SK-N-SH treated with all-trans-retinoic acid at 6 μM for 48 hours (cell line): ENCODE data around the gene PRRC1.

Experiments
- ATAC-seq: fragments of 200-7000 bp; cut with Tn5 transposase; 3 replicates; pipeline ENCODE4 v1.9.1; 2020; ENCODE audit warnings: mild to moderate bottlenecking, moderate library complexity
- ARNTL ChIP-seq: fragments of 450-650 bp; formaldehyde crosslinking; IDR thresholded peaks from 2 replicates; pipeline ENCODE4 v1.5.0; 2020; ENCODE audit warnings: low read depth, mild to moderate bottlenecking, moderate library complexity, borderline replicate concordance
- BACH2 ChIP-seq: fragments of 250-450 bp; sonication (Bioruptor Pico); IDR thresholded peaks from 2 replicates; pipeline ENCODE4 v1.9.0; 2021; ENCODE audit warnings: mild to moderate bottlenecking, borderline replicate concordance
- CSDC2 ChIP-seq: fragments of 250-450 bp; sonication (Bioruptor Pico); IDR thresholded peaks from 2 replicates; pipeline ENCODE4 v1.5.0; 2020; ENCODE audit warnings: mild to moderate bottlenecking, moderate library complexity
- CSRNP3 ChIP-seq: fragments of 250-450 bp; sonication (Bioruptor Pico); IDR thresholded peaks from 2 replicates; pipeline ENCODE4 v1.5.1; 2021; ENCODE audit warnings: mild to moderate bottlenecking, moderate library complexity
- ESRRG ChIP-seq: fragments of 250-450 bp; sonication (Bioruptor Pico); IDR thresholded peaks from 2 replicates; pipeline ENCODE4 v1.6.1; 2021; ENCODE audit warnings: mild to moderate bottlenecking
- ISL1 ChIP-seq: fragments of 250-450 bp; sonication (Bioruptor Pico); IDR thresholded peaks from 2 replicates; pipeline ENCODE4 v2.1.2; 2022; ENCODE audit warnings: mild to moderate bottlenecking, moderate library complexity
- POU6F1 ChIP-seq: fragments of 250-450 bp; sonication (Bioruptor Pico); IDR thresholded peaks from 2 replicates; pipeline ENCODE4 v1.8.0; 2021; ENCODE audit warnings: low read depth, mild to moderate bottlenecking, moderate library complexity, borderline replicate concordance
- PPARA ChIP-seq: fragments of 250-450 bp; sonication (Bioruptor Pico); IDR thresholded peaks from 2 replicates; pipeline ENCODE4 v1.5.0; 2020; ENCODE audit warnings: mild to moderate bottlenecking, borderline replicate concordance
- RARB ChIP-seq: fragments of 250-450 bp; sonication (Bioruptor Pico); IDR thresholded peaks from 2 replicates; pipeline ENCODE4 v1.8.0; 2021; ENCODE audit warnings: mild to moderate bottlenecking, moderate library complexity
- SNAI2 ChIP-seq: fragments of 250-450 bp; sonication (Bioruptor Pico); IDR thresholded peaks from 2 replicates; pipeline ENCODE4 v1.5.0; 2020; ENCODE audit warnings: mild to moderate bottlenecking, moderate library complexity
- TCF4 ChIP-seq: fragments of 250-450 bp; sonication (Bioruptor Pico); IDR thresholded peaks from 2 replicates; pipeline ENCODE4 v1.8.0; 2021; ENCODE audit warnings: mild to moderate bottlenecking, moderate library complexity, borderline replicate concordance
- TOX ChIP-seq: fragments of 250-450 bp; sonication (Bioruptor Pico); IDR thresholded peaks from 2 replicates; pipeline ENCODE4 v1.8.0; 2021; ENCODE audit warnings: mild to moderate bottlenecking, moderate library complexity, borderline replicate concordance
- ZC3H10 ChIP-seq: fragments of 250-450 bp; sonication (Bioruptor Pico); IDR thresholded peaks from 2 replicates; pipeline ENCODE4 v1.5.1; 2021; ENCODE audit warnings: mild to moderate bottlenecking, moderate library complexity
- ZFP3 ChIP-seq: fragments of 250-450 bp; sonication (Bioruptor Pico); IDR thresholded peaks from 2 replicates; pipeline ENCODE4 v1.5.0; 2020; ENCODE audit warnings: mild to moderate bottlenecking, moderate library complexity
- ZFP30 ChIP-seq: fragments of 450-650 bp; formaldehyde crosslinking; IDR thresholded peaks from 2 replicates; pipeline ENCODE4 v1.5.0; 2022; ENCODE audit warnings: mild to moderate bottlenecking, moderate library complexity
- ZNF565 ChIP-seq: fragments of 450-650 bp; formaldehyde crosslinking; conservative IDR thresholded peaks from 2 replicates; pipeline ENCODE4 v1.5.0; 2020; ENCODE audit warnings: low read depth, mild to moderate bottlenecking, moderate library complexity
- ZNF70 ChIP-seq: fragments of 450-650 bp; formaldehyde crosslinking; IDR thresholded peaks from 2 replicates; pipeline ENCODE4 v1.5.0; 2020; ENCODE audit warnings: mild to moderate bottlenecking, moderate library complexity
- ZNF8 ChIP-seq: fragments of 450-650 bp; formaldehyde crosslinking; IDR thresholded peaks from 2 replicates; pipeline ENCODE4 v1.5.0; 2020; ENCODE audit warnings: mild to moderate bottlenecking, moderate library complexity
- TF ChIP-seq, protein P1 (sequence below): fragments of 250-450 bp; sonication (Bioruptor Pico); IDR thresholded peaks from 2 replicates; pipeline ENCODE4 v1.5.0; 2020; ENCODE audit warnings: mild to moderate bottlenecking, moderate library complexity
- TF ChIP-seq, protein P2 (sequence below): fragments of 250-450 bp; sonication (Bioruptor Pico); IDR thresholded peaks from 2 replicates; pipeline ENCODE4 v1.8.0; 2020; ENCODE audit warnings: mild to moderate bottlenecking, moderate library complexity, borderline replicate concordance

PRRC1 gene

GRCh38 chr5:127587246-127587917, 69.9 kb downstream of the PRRC1 start:
- ATAC-seq, result no peak
- TF ChIP-seq ZNF565 (no peak), SNAI2 (CRISPR knock-in tag) (no peak), ZFP30 (CRISPR knock-in tag) (no peak), ZFP3 (CRISPR knock-in tag) (no peak), POU6F1 (no peak), TCF4 (CRISPR knock-in tag) (no peak), ESRRG (CRISPR knock-in tag) (no peak), PPARA (no peak), ARNTL (no peak), TOX (CRISPR knock-in tag) (no peak), ISL1 (CRISPR knock-in tag) (no peak)
- TF ChIP-seq, protein P1, sequence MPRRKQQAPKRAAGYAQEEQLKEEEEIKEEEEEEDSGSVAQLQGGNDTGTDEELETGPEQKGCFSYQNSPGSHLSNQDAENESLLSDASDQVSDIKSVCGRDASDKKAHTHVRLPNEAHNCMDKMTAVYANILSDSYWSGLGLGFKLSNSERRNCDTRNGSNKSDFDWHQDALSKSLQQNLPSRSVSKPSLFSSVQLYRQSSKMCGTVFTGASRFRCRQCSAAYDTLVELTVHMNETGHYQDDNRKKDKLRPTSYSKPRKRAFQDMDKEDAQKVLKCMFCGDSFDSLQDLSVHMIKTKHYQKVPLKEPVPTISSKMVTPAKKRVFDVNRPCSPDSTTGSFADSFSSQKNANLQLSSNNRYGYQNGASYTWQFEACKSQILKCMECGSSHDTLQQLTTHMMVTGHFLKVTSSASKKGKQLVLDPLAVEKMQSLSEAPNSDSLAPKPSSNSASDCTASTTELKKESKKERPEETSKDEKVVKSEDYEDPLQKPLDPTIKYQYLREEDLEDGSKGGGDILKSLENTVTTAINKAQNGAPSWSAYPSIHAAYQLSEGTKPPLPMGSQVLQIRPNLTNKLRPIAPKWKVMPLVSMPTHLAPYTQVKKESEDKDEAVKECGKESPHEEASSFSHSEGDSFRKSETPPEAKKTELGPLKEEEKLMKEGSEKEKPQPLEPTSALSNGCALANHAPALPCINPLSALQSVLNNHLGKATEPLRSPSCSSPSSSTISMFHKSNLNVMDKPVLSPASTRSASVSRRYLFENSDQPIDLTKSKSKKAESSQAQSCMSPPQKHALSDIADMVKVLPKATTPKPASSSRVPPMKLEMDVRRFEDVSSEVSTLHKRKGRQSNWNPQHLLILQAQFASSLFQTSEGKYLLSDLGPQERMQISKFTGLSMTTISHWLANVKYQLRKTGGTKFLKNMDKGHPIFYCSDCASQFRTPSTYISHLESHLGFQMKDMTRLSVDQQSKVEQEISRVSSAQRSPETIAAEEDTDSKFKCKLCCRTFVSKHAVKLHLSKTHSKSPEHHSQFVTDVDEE (CRISPR knock-in tag), result no peak

DNA sequence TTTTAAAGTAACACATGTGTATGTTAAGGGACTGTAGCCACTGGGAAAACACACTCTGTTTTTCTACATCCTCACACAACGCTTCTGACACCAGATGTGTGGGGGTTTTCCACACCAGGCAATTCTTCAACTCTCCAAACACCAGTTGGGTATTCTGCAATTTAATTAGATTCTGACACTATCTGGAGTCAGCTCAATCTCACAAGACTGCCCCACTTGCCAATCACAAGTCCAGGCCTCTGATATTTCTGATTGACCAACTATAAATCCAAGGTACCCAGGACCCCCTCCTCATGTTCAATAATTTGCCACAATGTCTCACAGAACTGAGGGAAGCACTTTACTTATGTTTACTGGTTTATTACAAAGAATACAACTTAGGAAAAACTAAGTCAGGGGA, 70.9 kb downstream of the PRRC1 start:
- TF ChIP-seq ZFP30 (CRISPR knock-in tag), result no peak
- no peak for TF ChIP-seq CSDC2 (CRISPR knock-in tag)
- TF ChIP-seq, protein P2, sequence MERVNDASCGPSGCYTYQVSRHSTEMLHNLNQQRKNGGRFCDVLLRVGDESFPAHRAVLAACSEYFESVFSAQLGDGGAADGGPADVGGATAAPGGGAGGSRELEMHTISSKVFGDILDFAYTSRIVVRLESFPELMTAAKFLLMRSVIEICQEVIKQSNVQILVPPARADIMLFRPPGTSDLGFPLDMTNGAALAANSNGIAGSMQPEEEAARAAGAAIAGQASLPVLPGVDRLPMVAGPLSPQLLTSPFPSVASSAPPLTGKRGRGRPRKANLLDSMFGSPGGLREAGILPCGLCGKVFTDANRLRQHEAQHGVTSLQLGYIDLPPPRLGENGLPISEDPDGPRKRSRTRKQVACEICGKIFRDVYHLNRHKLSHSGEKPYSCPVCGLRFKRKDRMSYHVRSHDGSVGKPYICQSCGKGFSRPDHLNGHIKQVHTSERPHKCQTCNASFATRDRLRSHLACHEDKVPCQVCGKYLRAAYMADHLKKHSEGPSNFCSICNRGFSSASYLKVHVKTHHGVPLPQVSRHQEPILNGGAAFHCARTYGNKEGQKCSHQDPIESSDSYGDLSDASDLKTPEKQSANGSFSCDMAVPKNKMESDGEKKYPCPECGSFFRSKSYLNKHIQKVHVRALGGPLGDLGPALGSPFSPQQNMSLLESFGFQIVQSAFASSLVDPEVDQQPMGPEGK (CRISPR knock-in tag), result no peak
- no peak for TF ChIP-seq BACH2 (CRISPR knock-in tag)
- TF ChIP-seq TOX (CRISPR knock-in tag), result no peak
- no peak for TF ChIP-seq ZNF70 (CRISPR knock-in tag)
- no peak for TF ChIP-seq ZFP3 (CRISPR knock-in tag)
- TF ChIP-seq ZC3H10, result no peak
- TF ChIP-seq, all 23 proteins: peak for 0
- no peak for ATAC-seq

DNA sequence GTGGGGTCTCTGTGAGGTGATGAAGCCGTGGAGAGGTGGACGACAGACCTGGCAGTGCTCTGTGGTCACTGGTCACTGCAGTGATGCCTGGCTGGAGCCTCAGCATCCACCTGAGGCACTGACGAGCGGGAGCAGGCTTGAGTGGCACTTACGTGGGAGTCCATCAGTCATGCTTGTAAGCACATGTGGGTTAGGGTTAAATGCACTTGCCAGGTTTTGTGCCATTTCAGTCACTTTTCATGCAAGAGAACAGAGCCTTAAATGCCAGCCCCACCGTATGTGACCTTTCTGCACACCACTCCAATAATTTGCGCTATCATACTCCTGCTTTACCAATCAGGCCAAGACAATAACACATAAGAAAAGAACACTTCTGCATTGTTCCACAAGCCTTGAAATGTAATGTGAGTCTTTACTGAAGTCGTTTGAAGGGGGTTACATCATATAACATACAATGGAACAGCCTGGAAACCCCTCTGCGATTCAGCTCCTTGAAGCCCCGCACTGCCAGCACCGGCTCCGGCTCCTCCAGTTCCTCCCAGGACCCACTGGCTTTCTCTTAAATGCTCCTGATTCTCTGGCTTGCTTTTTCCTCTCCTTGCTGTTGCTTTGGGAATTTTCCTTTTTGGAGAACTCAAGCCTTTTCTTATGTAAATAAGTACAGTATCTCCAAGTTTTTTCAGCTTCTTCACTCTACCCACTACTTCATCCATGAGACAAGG, 72.0 kb downstream of the PRRC1 start:
- TF ChIP-seq ISL1 (CRISPR knock-in tag), result no peak
- TF ChIP-seq TCF4 (CRISPR knock-in tag), result no peak
- TF ChIP-seq ZC3H10, result no peak
- no peak for TF ChIP-seq CSDC2 (CRISPR knock-in tag)
- no peak for TF ChIP-seq ZNF8 (CRISPR knock-in tag)
- no peak for TF ChIP-seq ZFP3 (CRISPR knock-in tag)
- no peak for ATAC-seq

- TF ChIP-seq CSRNP3 (no peak), ZNF8 (CRISPR knock-in tag) (no peak), RARB (CRISPR knock-in tag) (no peak)
- no peak for ATAC-seq
Observed at GRCh38 chr5:127590156-127590722, 72.8 kb downstream of the PRRC1 start.
